SK-N-MC (cell line): ENCODE measurements around the gene LRMDA.

ENCODE experiments used
- EZH2 ChIP-seq: fragments of 200-600 bp; sonication (generic); IDR thresholded peaks from one replicate; pipeline ENCODE4 v1.6.1; 2017; ENCODE audit warnings: antibody characterized with exemption
- FOXP2 ChIP-seq: optimal IDR thresholded peaks from 2 replicates; pipeline ENCODE3; 2011; ENCODE audit warnings: mild to moderate bottlenecking, moderate library complexity; ENCODE audit not compliant: insufficient read depth; ENCODE audit errors: extremely low read length, control extremely low read depth
- POLR2AphosphoS5 ChIP-seq: IDR thresholded peaks from 2 replicates; pipeline ENCODE4 v1.6.1; 2012; ENCODE audit warnings: mild to moderate bottlenecking, low read depth, low read length, borderline replicate concordance

DNA sequence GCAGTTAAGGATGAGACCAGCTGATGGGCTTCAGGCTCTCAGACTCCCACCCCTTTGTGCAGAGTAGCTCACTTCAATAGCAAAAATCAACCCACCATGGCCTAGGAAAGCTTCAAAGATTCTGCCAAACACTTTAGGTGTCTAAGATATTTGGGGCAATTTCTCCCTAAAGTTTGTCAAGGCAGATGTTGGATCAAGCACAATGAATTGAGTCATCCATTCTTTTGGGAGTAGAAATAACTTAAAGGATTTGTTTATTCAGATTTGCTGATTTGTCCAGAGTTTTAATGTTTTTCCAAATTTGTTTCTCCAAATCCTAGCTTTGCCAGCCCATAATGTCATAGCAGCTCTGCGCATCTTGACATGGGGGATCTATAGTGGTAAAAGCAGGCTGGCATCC lies 855.1 kb downstream of the LRMDA start:
- TF ChIP-seq FOXP2 (no peak), POLR2AphosphoS5 (no peak), EZH2 (no peak)
